Liver (tissue), 9 donors: Measurements from ENCODE around the gene CCBE1. TPM values are rescaled to one million over a fixed set of nuclear protein-coding genes. Genes with fewer than 3 reads are reported as not detected.

Source experiments
- DNase-seq: peaks from one replicate; pipeline ENCODE4 v3.0.0-alpha.2; 2017; ENCODE audit warnings: low spot score
- H3K27ac ChIP-seq, 2 donors: one replicate each; pipeline ENCODE4 v1.7.0; 2013; ENCODE audit warnings: inconsistent platforms in 2 of 2, low read length in 2 of 2, control low read depth in 1 of 2, low read depth in 1 of 2, mild to moderate bottlenecking in 1 of 2
- H3K27me3 ChIP-seq, 4 donors: one replicate each; pipeline versions ENCODE4 v1.6.1 to v1.7.0; 2013; ENCODE audit warnings: low read length in 3 of 4, inconsistent platforms in 1 of 4, mild to moderate bottlenecking in 1 of 4, moderate library complexity in 1 of 4; ENCODE audit not compliant: control insufficient read depth in 4 of 4, insufficient read depth in 4 of 4
- H3K36me3 ChIP-seq, 4 donors: one replicate each; pipeline versions ENCODE4 v1.6.1 to v1.7.0; 2013; ENCODE audit warnings: low read length in 3 of 4, mild to moderate bottlenecking in 3 of 4, low read depth in 1 of 4, moderate library complexity in 1 of 4; ENCODE audit not compliant: control insufficient read depth in 4 of 4, insufficient read depth in 3 of 4
- H3K4me1 ChIP-seq, 4 donors: one replicate each; pipeline versions ENCODE4 v1.6.1 to v1.7.0; 2013; ENCODE audit warnings: low read length in 3 of 4, mild to moderate bottlenecking in 3 of 4, moderate library complexity in 1 of 4; ENCODE audit not compliant: control insufficient read depth in 4 of 4, insufficient read depth in 4 of 4
- H3K4me3 ChIP-seq, 3 donors: one replicate each; pipeline versions ENCODE4 v1.6.1 to v1.7.0; 2013; ENCODE audit warnings: low read length in 3 of 3, control low read depth in 1 of 3, low read depth in 1 of 3, mild to moderate bottlenecking in 1 of 3
- H3K9ac ChIP-seq, 2 donors: one replicate each; pipeline ENCODE4 v1.7.0; 2013; ENCODE audit warnings: low read length in 2 of 2, mild to moderate bottlenecking in 2 of 2, moderate library complexity in 2 of 2, control low read depth in 1 of 2, low read depth in 1 of 2
- H3K9me3 ChIP-seq, 4 donors: one replicate each; pipeline versions ENCODE4 v1.6.1 to v1.7.0; 2013; ENCODE audit warnings: low read length in 3 of 4; ENCODE audit not compliant: control insufficient read depth in 4 of 4
- ATF3 ChIP-seq: IDR thresholded peaks from 2 replicates; pipeline ENCODE4 v1.6.1; 2016; ENCODE audit warnings: antibody characterized with exemption
- CTCF ChIP-seq: fragments of 150-350 bp; IDR thresholded peaks from 2 replicates; pipeline ENCODE4 v1.5.1; 2017; ENCODE audit warnings: improper control_type of control experiment, low read depth, low read length; ENCODE audit not compliant: missing input control
- EGR1 ChIP-seq, 2 donors: IDR thresholded peaks; 2 replicates each; pipeline ENCODE4 v1.6.1; 2016 to 2018; ENCODE audit warnings: antibody characterized with exemption in 2 of 2, low read depth in 2 of 2
- FOXA2 ChIP-seq: IDR thresholded peaks from 2 replicates; pipeline ENCODE4 v1.6.1; 2016; ENCODE audit warnings: antibody characterized with exemption
- GABPA ChIP-seq, 2 donors: IDR thresholded peaks in 1 of 2; conservative IDR thresholded peaks in 1 of 2; 2 replicates each; pipeline ENCODE4 v1.6.1; 2016; ENCODE audit warnings: antibody characterized with exemption in 2 of 2, mild to moderate bottlenecking in 1 of 2, moderate library complexity in 1 of 2
- HNF4A ChIP-seq, 2 donors: conservative IDR thresholded peaks; 2 replicates each; pipeline ENCODE4 v1.6.1; 2016; ENCODE audit warnings: antibody characterized with exemption in 2 of 2, mild to moderate bottlenecking in 2 of 2
- HNF4G ChIP-seq: IDR thresholded peaks from 2 replicates; pipeline ENCODE4 v1.6.1; 2016; ENCODE audit warnings: antibody characterized with exemption
- JUND ChIP-seq, 2 donors: IDR thresholded peaks; 2 replicates each; pipeline ENCODE4 v1.6.1; 2016; ENCODE audit warnings: antibody characterized with exemption in 2 of 2
- MAX ChIP-seq: IDR thresholded peaks from 2 replicates; pipeline ENCODE4 v1.6.1; 2016; ENCODE audit warnings: antibody characterized with exemption
- NR2F2 ChIP-seq: IDR thresholded peaks from 2 replicates; pipeline ENCODE4 v1.6.1; 2016; ENCODE audit warnings: antibody characterized with exemption
- RAD21 ChIP-seq, 2 donors: IDR thresholded peaks; 2 replicates each; pipeline ENCODE4 v1.6.1; 2016; ENCODE audit warnings: antibody characterized with exemption in 2 of 2, mild to moderate bottlenecking in 2 of 2
- REST ChIP-seq: IDR thresholded peaks from 2 replicates; pipeline ENCODE4 v1.6.1; 2016; ENCODE audit warnings: antibody characterized with exemption, mild to moderate bottlenecking
- RXRA ChIP-seq, 2 donors: IDR thresholded peaks; 2 replicates each; pipeline ENCODE4 v1.6.1; 2017 to 2018; ENCODE audit warnings: antibody characterized with exemption in 2 of 2, mild to moderate bottlenecking in 1 of 2
- SP1 ChIP-seq: IDR thresholded peaks from 2 replicates; pipeline ENCODE4 v1.6.1; 2018; ENCODE audit warnings: antibody characterized with exemption, mild to moderate bottlenecking
- TAF1 ChIP-seq: conservative IDR thresholded peaks from 2 replicates; pipeline ENCODE4 v1.6.1; 2016; ENCODE audit warnings: antibody characterized with exemption, mild to moderate bottlenecking
- YY1 ChIP-seq: IDR thresholded peaks from 2 replicates; pipeline ENCODE4 v1.6.1; 2016; ENCODE audit warnings: antibody characterized with exemption, mild to moderate bottlenecking
- ZBTB33 ChIP-seq: IDR thresholded peaks from 2 replicates; pipeline ENCODE4 v1.6.1; 2016; ENCODE audit warnings: antibody characterized with exemption
- WGBS: extraction: QIAGEN DNeasy Blood & Tissue Kit; methylation state at CpG from one replicate; pipeline ENCODE4 v1.1.7; 2013; 5-methylcytosine and 5-hydroxymethylcytosine counted together
- polyA plus RNA-seq, 2 donors: library from polyadenylated mRNA; stranded (reverse) in 1 of 2; unstranded in 1 of 2; fragments of 200-250 nt in 1 of 2; fragments of >200 nt in 1 of 2; fragmentation: Nextera tagmentation in 1 of 2; extraction: Ambion mirVana in 1 of 2; gene quantifications; one replicate each; pipeline versions ENCODE4 v1.2.1 to v1.2.3, GENCODE V29; 2013 to 2015
- total RNA-seq, 2 donors: library from RNA; depleted of rRNA; stranded (reverse); fragments of >200 nt; gene quantifications; one replicate each; pipeline ENCODE4 v1.2.3, GENCODE V29; 2014
- donor health status: healthy.
- donor health status: healthy.
- donor health status: healthy.
- donor health status: healthy.
- donor health status: healthy.

Gene CCBE1
- total and polyA plus RNA-seq, 4 donors: 1.8 to 2.6 (median 2.2) TPM

- Histone ChIP-seq H3K36me3 (no peaks in the 10 kb centered on the region), H3K4me3 (no peak overlapping the region), H3K27ac (no peak overlapping the region), H3K4me1 (no peaks in the 10 kb centered on the region), H3K27me3 (peaks cover 0 to 4% (median 0%) of the 10 kb centered on the region in 4 donors), H3K9me3 (no peaks in the 10 kb centered on the region), H3K9ac (no peak overlapping the region)
- TF ChIP-seq ATF3 (no peak), RXRA (IDR thresholded peaks at IDR 0.05) (no peak), TAF1 (no peak), JUND (IDR thresholded peaks at IDR 0.05) (no peak), HNF4G (no peak), NR2F2 (no peak), ZBTB33 (no peak), MAX (no peak)
- WGBS: 74% methylated on average over 3 of the region's 3 CpGs
- no peak for DNase-seq
Observed at GRCh38 chr18:59664329-59664728, 32.9 kb downstream of the CCBE1 start.

- Histone ChIP-seq H3K36me3 (no peaks in the 10 kb centered on the region), H3K27me3 (peaks cover 0 to 4% (median 0%) of the 10 kb centered on the region in 4 donors), H3K9ac (no peak overlapping the region), H3K9me3 (no peaks in the 10 kb centered on the region), H3K4me1 (no peaks in the 10 kb centered on the region), H3K27ac (no peak overlapping the region), H3K4me3 (no peak overlapping the region)
- 53% methylated on average over 1 of the region's 1 CpG for WGBS
- no peak for TF ChIP-seq HNF4A (conservative IDR thresholded peaks at IDR 0.05)
- no peak for TF ChIP-seq GABPA (IDR thresholded peaks at IDR 0.05 in 1 of 2, conservative IDR thresholded peaks at IDR 0.05 in 1 of 2)
- no peak for TF ChIP-seq EGR1 (IDR thresholded peaks at IDR 0.05; ENCODE audit: low read depth in 2 of 2)
- TF ChIP-seq MAX: no peak
- no peak for TF ChIP-seq YY1
- DNase-seq: no peak
Observed at GRCh38 chr18:59663096-59663495, 34.1 kb downstream of the CCBE1 start.

GRCh38 chr18:59661891-59662701 is 35.1 kb downstream of the CCBE1 start:
- no peak for DNase-seq
- 50% methylated on average over 2 of the region's 2 CpGs for WGBS
- Histone ChIP-seq H3K9me3 (no peaks in the 10 kb centered on the region), H3K27ac (no peak overlapping the region), H3K4me1 (no peaks in the 10 kb centered on the region), H3K36me3 (no peaks in the 10 kb centered on the region), H3K4me3 (no peak overlapping the region), H3K9ac (no peak overlapping the region), H3K27me3 (peaks cover 0 to 4% (median 0%) of the 10 kb centered on the region in 4 donors)
- TF ChIP-seq YY1: no peak
- TF ChIP-seq REST: no peak
- no peak for TF ChIP-seq JUND (IDR thresholded peaks at IDR 0.05)
- TF ChIP-seq RAD21 (IDR thresholded peaks at IDR 0.05): no peak
- no peak for TF ChIP-seq FOXA2
- TF ChIP-seq SP1: no peak
- TF ChIP-seq HNF4G: no peak
- TF ChIP-seq CTCF: no peak
- no peak for TF ChIP-seq ZBTB33
